ENCODE data around the gene PNCK. TPM values are rescaled to one million over a fixed set of nuclear protein-coding genes. Genes with fewer than 3 reads are reported as not detected.

The PNCK gene
- total and polyA plus RNA-seq, 2 of the 13 experiments (the other 11 are each of a cell fraction or from before 2014, with no cell fraction given): 33.1 TPM; not detected in 1

- peak; percentile 35; the same call in 1 of the 2 replicates for TF ChIP-seq ZC3H13 (CRISPR knock-in tag; IDR thresholded peaks at IDR 0.05)
These were observed 49.2 kb downstream of the PNCK start (continued) for GRCh38 chrX:153624196-153625091.

- Histone ChIP-seq H3K27me3 (ENCODE audit: control insufficient read depth in 1 of 2, insufficient read depth in 2 of 2, low read length in 2 of 2) (no peaks in the 10 kb centered on the region), H3K36me3 (replicated peaks in 1 of 2; ENCODE audit: control insufficient read depth in 1 of 2, insufficient read depth in 2 of 2, low read length in 2 of 2) (no peaks in the 10 kb centered on the region), H3K4me3 (replicated peaks in 1 of 3; ENCODE audit: insufficient read depth in 1 of 3, low read depth in 2 of 3, low read length in 3 of 3) (peak overlapping the region; percentile 45 to 77 (median 69); a peak in 5 of 6 replicates), H3K27ac (ENCODE audit: extremely low read length, insufficient read depth, low read length) (peak overlapping the region; percentile 100), H3K4me1 (ENCODE audit: insufficient read depth, low read length) (peaks cover 74% of the 10 kb centered on the region), H3K9ac (ENCODE audit: insufficient read depth, low read depth, low read length) (peak overlapping the region; percentile 95), H3K79me2 (ENCODE audit: insufficient read depth, low read length) (peaks cover 22% of the 10 kb centered on the region), H2AFZ (ENCODE audit: low read length) (no peak overlapping the region), H4K20me1 (ENCODE audit: insufficient read depth, low read length) (no peaks in the 10 kb centered on the region), H3K4me2 (ENCODE audit: low read depth, low read length) (peak overlapping the region; percentile 91), H3K9me3 (ENCODE audit: low read length) (no peaks in the 10 kb centered on the region)
- WGBS (ENCODE audit: low lambda C conversion rate): 0% methylated on average over 3 of the region's 16 CpGs
- ATAC-seq (peak; percentile 35), FAIRE-seq (no peak), DNase-seq (ENCODE audit: low spot score) (peak; percentile 79)
- ChIA-PET POLR2A (interaction anchor here (1.0 to 11.8 kb wide), 9 partner anchors 10 to 153 kb away, joined by 3 to 596 read pairs (median 6); partner anchors contain the start of genes CCNQ, DUSP9 and HAUS7), CTCF (ENCODE audit: low intra/inter-chr PET ratio, low total read pairs) (no interaction called here)
- in situ Hi-C loops (cut with HindIII; ENCODE audit: extremely low pct_ligation_motif_present, low pct_unique_long_range_greater_than_20kb) (no loop called here), intact Hi-C loops (cut with micrococcal nuclease; ENCODE audit: unreplicated experiment) (loop anchor here (1.0 to 2.0 kb wide), 3 partner anchors 13 to 21 kb away; no protein-coding TSS in a partner anchor)
- BruUV-seq (replicated peaks): TSS peak; percentile 57
- TF ChIP-seq TP53 (CRISPR knock-in tag; conservative IDR thresholded peaks at IDR 0.05): no peak
- 0 out of 2 replicates have a peak, but pooled peaks have one; percentile 44 for TF ChIP-seq ZNF607 (CRISPR knock-in tag; IDR thresholded peaks at IDR 0.05; ENCODE audit: borderline replicate concordance)
- peak; percentile 76 for TF ChIP-seq UBTF (CRISPR knock-in tag; IDR thresholded peaks at IDR 0.05)
- TF ChIP-seq GMEB2 (CRISPR knock-in tag; IDR thresholded peaks at IDR 0.05; ENCODE audit: low read depth): no peak
- no peak for TF ChIP-seq ZFP90 (CRISPR knock-in tag; IDR thresholded peaks at IDR 0.05; ENCODE audit: borderline replicate concordance)
- peak; percentile 78 for TF ChIP-seq HNF4A (CRISPR knock-in tag; IDR thresholded peaks at IDR 0.05)
- TF ChIP-seq USF2 (IDR thresholded peaks at IDR 0.05; ENCODE audit: low read depth, low read length): no peak
- no peak; the same call in 1 of the 2 replicates for TF ChIP-seq USF2 (CRISPR knock-in tag; IDR thresholded peaks at IDR 0.05; ENCODE audit: borderline replicate concordance)
- TF ChIP-seq SOX6 (IDR thresholded peaks at IDR 0.05): no peak
- TF ChIP-seq SOX6 (CRISPR knock-in tag; IDR thresholded peaks at IDR 0.05): peak; percentile 76
- TF ChIP-seq GRHL1 (CRISPR knock-in tag; conservative IDR thresholded peaks at IDR 0.05): no peak
These were observed 50.1 kb downstream of the PNCK start for GRCh38 chrX:153623310-153624029.

All from HepG2 (cell line).